Measurements from ENCODE around the gene ALKBH6.

GRCh38 chr19:36030264-36031148, 16.5 kb upstream of the ALKBH6 start:
- TF ChIP-seq, protein P1, sequence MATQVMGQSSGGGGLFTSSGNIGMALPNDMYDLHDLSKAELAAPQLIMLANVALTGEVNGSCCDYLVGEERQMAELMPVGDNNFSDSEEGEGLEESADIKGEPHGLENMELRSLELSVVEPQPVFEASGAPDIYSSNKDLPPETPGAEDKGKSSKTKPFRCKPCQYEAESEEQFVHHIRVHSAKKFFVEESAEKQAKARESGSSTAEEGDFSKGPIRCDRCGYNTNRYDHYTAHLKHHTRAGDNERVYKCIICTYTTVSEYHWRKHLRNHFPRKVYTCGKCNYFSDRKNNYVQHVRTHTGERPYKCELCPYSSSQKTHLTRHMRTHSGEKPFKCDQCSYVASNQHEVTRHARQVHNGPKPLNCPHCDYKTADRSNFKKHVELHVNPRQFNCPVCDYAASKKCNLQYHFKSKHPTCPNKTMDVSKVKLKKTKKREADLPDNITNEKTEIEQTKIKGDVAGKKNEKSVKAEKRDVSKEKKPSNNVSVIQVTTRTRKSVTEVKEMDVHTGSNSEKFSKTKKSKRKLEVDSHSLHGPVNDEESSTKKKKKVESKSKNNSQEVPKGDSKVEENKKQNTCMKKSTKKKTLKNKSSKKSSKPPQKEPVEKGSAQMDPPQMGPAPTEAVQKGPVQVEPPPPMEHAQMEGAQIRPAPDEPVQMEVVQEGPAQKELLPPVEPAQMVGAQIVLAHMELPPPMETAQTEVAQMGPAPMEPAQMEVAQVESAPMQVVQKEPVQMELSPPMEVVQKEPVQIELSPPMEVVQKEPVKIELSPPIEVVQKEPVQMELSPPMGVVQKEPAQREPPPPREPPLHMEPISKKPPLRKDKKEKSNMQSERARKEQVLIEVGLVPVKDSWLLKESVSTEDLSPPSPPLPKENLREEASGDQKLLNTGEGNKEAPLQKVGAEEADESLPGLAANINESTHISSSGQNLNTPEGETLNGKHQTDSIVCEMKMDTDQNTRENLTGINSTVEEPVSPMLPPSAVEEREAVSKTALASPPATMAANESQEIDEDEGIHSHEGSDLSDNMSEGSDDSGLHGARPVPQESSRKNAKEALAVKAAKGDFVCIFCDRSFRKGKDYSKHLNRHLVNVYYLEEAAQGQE (IDR thresholded peaks at IDR 0.05; ENCODE audit: low read depth), result no peak
- TF ChIP-seq TCF12 (IDR thresholded peaks at IDR 0.05; ENCODE audit: low read depth) (no peak), EP300 (IDR thresholded peaks at IDR 0.05; ENCODE audit: borderline replicate concordance) (no peak), YY1 (IDR thresholded peaks at IDR 0.05; ENCODE audit: low read depth) (no peak), EGR1 (IDR thresholded peaks at IDR 0.05) (no peak), TEAD4 (IDR thresholded peaks at IDR 0.05) (no peak), RAD21 (IDR thresholded peaks at IDR 0.05; ENCODE audit: low read depth) (no peak), CEBPB (IDR thresholded peaks at IDR 0.05) (no peak), TAF1 (IDR thresholded peaks at IDR 0.05; ENCODE audit: low read depth) (no peak), FOXM1 (IDR thresholded peaks at IDR 0.05; ENCODE audit: borderline replicate concordance, low read depth) (no peak), ZBTB7A (IDR thresholded peaks at IDR 0.05; ENCODE audit: low read depth) (no peak)
- TF ChIP-seq, protein P2, sequence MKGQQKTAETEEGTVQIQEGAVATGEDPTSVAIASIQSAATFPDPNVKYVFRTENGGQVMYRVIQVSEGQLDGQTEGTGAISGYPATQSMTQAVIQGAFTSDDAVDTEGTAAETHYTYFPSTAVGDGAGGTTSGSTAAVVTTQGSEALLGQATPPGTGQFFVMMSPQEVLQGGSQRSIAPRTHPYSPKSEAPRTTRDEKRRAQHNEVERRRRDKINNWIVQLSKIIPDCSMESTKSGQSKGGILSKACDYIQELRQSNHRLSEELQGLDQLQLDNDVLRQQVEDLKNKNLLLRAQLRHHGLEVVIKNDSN (IDR thresholded peaks at IDR 0.05), result no peak
- TF ChIP-seq, protein P3, sequence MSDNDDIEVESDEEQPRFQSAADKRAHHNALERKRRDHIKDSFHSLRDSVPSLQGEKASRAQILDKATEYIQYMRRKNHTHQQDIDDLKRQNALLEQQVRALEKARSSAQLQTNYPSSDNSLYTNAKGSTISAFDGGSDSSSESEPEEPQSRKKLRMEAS (IDR thresholded peaks at IDR 0.05), result no peak
